ENCODE data around the gene HELQ. TPM values are rescaled to one million over a fixed set of nuclear protein-coding genes. Genes with fewer than 3 reads are reported as not detected.

The HELQ gene
- total and polyA plus RNA-seq, 2 of the 13 experiments (the other 11 are each of a cell fraction or from before 2014, with no cell fraction given): 6.6 to 10.8 TPM

GRCh38 chr4:83484500-83485461, 29.2 kb upstream of the HELQ start, which contains the start of gene ABRAXAS1 (continued):
- TF ChIP-seq ZBTB38 (CRISPR knock-in tag; IDR thresholded peaks at IDR 0.05) (peak; percentile 86), CEBPG (CRISPR knock-in tag; IDR thresholded peaks at IDR 0.05) (no peak), ZNF124 (CRISPR knock-in tag; IDR thresholded peaks at IDR 0.05) (0 out of 2 replicates have a peak, but pooled peaks have one; percentile 33), THRA (CRISPR knock-in tag; IDR thresholded peaks at IDR 0.05; ENCODE audit: borderline replicate concordance) (0 out of 2 replicates have a peak, but pooled peaks have one; percentile 11), CTCF (CRISPR knock-in tag; IDR thresholded peaks at IDR 0.05) (no peak), SNAPC2 (CRISPR knock-in tag; IDR thresholded peaks at IDR 0.05) (no peak; the same call in 1 of the 2 replicates), KLF15 (CRISPR knock-in tag; IDR thresholded peaks at IDR 0.05; ENCODE audit: borderline replicate concordance) (no peak), DNMT3B (CRISPR knock-in tag; conservative IDR thresholded peaks at IDR 0.05) (no peak), ZNF83 (CRISPR knock-in tag; IDR thresholded peaks at IDR 0.05; ENCODE audit: borderline replicate concordance) (peak; percentile 72; the same call in 1 of the 2 replicates), CAMTA2 (CRISPR knock-in tag; IDR thresholded peaks at IDR 0.05; ENCODE audit: borderline replicate concordance) (0 out of 2 replicates have a peak, but pooled peaks have one; percentile 44), SAFB2 (CRISPR knock-in tag; IDR thresholded peaks at IDR 0.05; ENCODE audit: borderline replicate concordance, low read depth) (no peak; the same call in 1 of the 2 replicates), GMEB1 (CRISPR knock-in tag; IDR thresholded peaks at IDR 0.05; ENCODE audit: borderline replicate concordance) (peak; percentile 75), MAX (IDR thresholded peaks at IDR 0.05) (peak; percentile 89), MXD1 (CRISPR knock-in tag; IDR thresholded peaks at IDR 0.05) (no peak), ZNF281 (CRISPR knock-in tag; IDR thresholded peaks at IDR 0.05; ENCODE audit: borderline replicate concordance) (0 out of 2 replicates have a peak, but pooled peaks have one; percentile 10), KDM5A (IDR thresholded peaks at IDR 0.05; ENCODE audit: borderline replicate concordance, low read length) (peak; percentile 68), ZFYVE20 (CRISPR knock-in tag; IDR thresholded peaks at IDR 0.05; ENCODE audit: borderline replicate concordance, low read depth) (peak; percentile 80; the same call in 1 of the 2 replicates), ZMYM2 (CRISPR knock-in tag; IDR thresholded peaks at IDR 0.05) (no peak), SIN3B (IDR thresholded peaks at IDR 0.05; ENCODE audit: low read length) (no peak; the same call in 1 of the 2 replicates)
